Measurements from ENCODE around the gene FILIP1. TPM values are rescaled to one million over a fixed set of nuclear protein-coding genes. Genes with fewer than 3 reads are reported as not detected.
A peak's percentile ranks its signal among the peaks of the same experiment; 100 is the strongest.

Gene FILIP1
- polyA plus RNA-seq, 2 of the 4 experiments (the other 2 are of a cell fraction), result 2.3 to 15.6 TPM

DNA sequence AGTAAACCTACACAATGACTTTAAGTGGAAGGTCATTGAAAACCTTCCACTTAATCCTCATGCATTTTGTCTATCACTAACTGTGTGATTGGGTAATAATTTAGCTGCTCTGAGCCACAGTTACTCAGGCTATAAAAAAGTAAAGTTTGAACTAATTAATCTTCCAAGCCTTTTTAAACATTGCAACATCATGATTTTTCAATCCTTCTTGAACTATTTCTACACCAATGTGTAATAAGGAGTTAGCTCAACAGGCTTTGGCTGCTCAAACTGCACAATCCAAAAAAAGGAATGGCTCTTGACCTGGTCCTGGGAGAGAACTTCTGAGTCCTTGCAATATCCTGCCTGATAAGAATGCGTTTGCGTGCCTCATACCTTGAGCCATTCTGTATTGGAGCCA is 34.8 kb upstream of the FILIP1 start:
- WGBS (ENCODE audit: missing lambda C conversion rate), result 100% methylated on average over 2 of the region's 2 CpGs
- peaks cover 6% of the 10 kb centered on the region for H3K9me3 ChIP-seq
- peaks cover 16% of the 10 kb centered on the region for H3K4me1 ChIP-seq
- DNase-seq (ENCODE audit: low read depth in 1 of 2, low spot score in 1 of 2) (no peak), ATAC-seq (no peak), FAIRE-seq (no peak)
- CTCF ChIA-PET, result interaction anchor here (0.6 to 3.7 kb wide), 6 partner anchors 18 to 1152 kb away, joined by 3 to 42 read pairs (median 6); no protein-coding TSS in a partner anchor
- H3K27ac ChIP-seq, result peak overlapping the region in 1 of 2 experiments; percentile 69; a peak in 3 of 6 replicates
- no peak overlapping the region for H3K4me3 ChIP-seq
- H3K4me2 ChIP-seq, result no peak overlapping the region
- POLR2A ChIA-PET, result no interaction called here
- TF ChIP-seq, protein P1, sequence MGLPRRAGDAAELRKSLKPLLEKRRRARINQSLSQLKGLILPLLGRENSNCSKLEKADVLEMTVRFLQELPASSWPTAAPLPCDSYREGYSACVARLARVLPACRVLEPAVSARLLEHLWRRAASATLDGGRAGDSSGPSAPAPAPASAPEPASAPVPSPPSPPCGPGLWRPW (IDR thresholded peaks at IDR 0.05), result no peak
- TF ChIP-seq CEBPB (IDR thresholded peaks at IDR 0.05) (peak in 1 of 2 experiments; percentile 5; a peak in 1 of 4 replicates), CHD4 (IDR thresholded peaks at IDR 0.05; ENCODE audit: borderline replicate concordance) (no peak)

DNA sequence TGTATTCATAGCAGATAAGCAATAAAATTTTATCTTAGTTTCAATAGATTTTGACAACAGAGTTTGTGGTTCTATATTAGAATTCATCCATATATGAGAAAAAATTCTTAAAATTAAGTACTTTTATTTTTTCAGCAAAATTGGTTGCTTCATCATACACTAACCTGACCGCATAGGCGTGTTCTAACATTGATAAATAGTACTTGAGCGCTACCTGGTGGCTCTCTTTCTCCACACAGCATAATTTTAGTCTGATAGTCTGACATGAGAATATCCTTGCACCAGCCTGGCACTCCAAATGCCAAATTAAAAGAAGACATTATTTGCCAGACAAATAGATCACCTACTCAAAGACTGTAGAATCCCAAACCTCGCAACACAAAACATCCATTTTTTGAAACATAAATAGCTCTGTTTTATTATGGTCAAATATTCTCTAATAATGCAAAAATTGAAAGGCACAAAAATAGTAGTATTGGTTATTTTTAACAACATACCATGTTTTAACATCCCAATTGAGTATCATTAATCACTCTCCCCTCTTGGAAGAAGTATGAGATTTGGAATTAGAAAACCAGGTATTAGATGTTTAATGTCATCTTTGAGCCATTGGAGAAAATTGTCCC is 33.0 kb upstream of the FILIP1 start:
- Histone ChIP-seq H3K4me3 (no peak overlapping the region), H3K4me1 (peaks cover 25% of the 10 kb centered on the region), H3K4me2 (no peak overlapping the region), H3K9me3 (peaks cover 6% of the 10 kb centered on the region), H3K27ac (peak overlapping the region; percentile 77 to 84; a peak in 5 of 6 replicates)
- ChIA-PET CTCF (interaction anchor here (0.7 to 3.7 kb wide), 20 partner anchors 9 to 259 kb away, joined by 3 to 42 read pairs (median 4); no protein-coding TSS in a partner anchor), POLR2A (no interaction called here)
- peak; percentile 21 to 77 for DNase-seq (ENCODE audit: low read depth in 1 of 2, low spot score in 1 of 2)
- under 1% methylated on average over 4 of the region's 4 CpGs for WGBS (ENCODE audit: missing lambda C conversion rate)
- FAIRE-seq, result no peak
- ATAC-seq, result peak; percentile 58 to 71; a peak in 4 of 6 replicates
- TF ChIP-seq, protein P2, sequence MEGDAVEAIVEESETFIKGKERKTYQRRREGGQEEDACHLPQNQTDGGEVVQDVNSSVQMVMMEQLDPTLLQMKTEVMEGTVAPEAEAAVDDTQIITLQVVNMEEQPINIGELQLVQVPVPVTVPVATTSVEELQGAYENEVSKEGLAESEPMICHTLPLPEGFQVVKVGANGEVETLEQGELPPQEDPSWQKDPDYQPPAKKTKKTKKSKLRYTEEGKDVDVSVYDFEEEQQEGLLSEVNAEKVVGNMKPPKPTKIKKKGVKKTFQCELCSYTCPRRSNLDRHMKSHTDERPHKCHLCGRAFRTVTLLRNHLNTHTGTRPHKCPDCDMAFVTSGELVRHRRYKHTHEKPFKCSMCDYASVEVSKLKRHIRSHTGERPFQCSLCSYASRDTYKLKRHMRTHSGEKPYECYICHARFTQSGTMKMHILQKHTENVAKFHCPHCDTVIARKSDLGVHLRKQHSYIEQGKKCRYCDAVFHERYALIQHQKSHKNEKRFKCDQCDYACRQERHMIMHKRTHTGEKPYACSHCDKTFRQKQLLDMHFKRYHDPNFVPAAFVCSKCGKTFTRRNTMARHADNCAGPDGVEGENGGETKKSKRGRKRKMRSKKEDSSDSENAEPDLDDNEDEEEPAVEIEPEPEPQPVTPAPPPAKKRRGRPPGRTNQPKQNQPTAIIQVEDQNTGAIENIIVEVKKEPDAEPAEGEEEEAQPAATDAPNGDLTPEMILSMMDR (IDR thresholded peaks at IDR 0.05), result peak; percentile 70
- peak in 1 of 2 experiments; percentile 71; a peak in 2 of 4 replicates for TF ChIP-seq CEBPB (IDR thresholded peaks at IDR 0.05)
- no peak for TF ChIP-seq RFX5 (IDR thresholded peaks at IDR 0.05)
- peak; percentile 95 for TF ChIP-seq SMC3 (IDR thresholded peaks at IDR 0.05)
- TF ChIP-seq RAD21 (conservative IDR thresholded peaks at IDR 0.05 in 1 of 2, IDR thresholded peaks at IDR 0.05 in 1 of 2), result peak; percentile 94 to 95

DNA sequence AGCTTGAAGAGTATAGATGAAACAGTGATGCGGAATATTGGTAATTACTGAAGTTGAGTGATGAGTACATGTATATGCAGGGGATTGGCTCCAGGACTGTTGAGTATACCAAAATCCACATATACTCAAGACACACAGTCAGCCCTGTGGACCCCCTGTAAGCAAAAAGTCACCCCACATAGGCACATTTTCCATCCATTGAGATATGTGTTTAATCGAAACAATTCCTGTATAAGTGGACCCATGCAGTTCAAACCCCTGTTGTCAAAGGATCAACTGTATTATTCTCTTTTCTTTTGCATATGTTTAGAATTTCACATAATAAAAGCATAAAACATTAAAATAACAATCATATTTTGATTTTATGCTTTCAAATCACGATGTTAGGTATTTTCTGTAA is 32.1 kb upstream of the FILIP1 start:
- TF ChIP-seq RNF2 (IDR thresholded peaks at IDR 0.05; ENCODE audit: borderline replicate concordance, low read depth) (no peak), CBX2 (IDR thresholded peaks at IDR 0.05; ENCODE audit: borderline replicate concordance, low read depth) (no peak), RFX5 (IDR thresholded peaks at IDR 0.05) (no peak), JUN (IDR thresholded peaks at IDR 0.05) (no peak), RAD21 (conservative IDR thresholded peaks at IDR 0.05 in 1 of 2, IDR thresholded peaks at IDR 0.05 in 1 of 2) (no peak), RCOR1 (IDR thresholded peaks at IDR 0.05; ENCODE audit: low read depth, low read length) (no peak), HEYL (CRISPR knock-in tag; IDR thresholded peaks at IDR 0.05) (no peak)
- TF ChIP-seq, protein P3, sequence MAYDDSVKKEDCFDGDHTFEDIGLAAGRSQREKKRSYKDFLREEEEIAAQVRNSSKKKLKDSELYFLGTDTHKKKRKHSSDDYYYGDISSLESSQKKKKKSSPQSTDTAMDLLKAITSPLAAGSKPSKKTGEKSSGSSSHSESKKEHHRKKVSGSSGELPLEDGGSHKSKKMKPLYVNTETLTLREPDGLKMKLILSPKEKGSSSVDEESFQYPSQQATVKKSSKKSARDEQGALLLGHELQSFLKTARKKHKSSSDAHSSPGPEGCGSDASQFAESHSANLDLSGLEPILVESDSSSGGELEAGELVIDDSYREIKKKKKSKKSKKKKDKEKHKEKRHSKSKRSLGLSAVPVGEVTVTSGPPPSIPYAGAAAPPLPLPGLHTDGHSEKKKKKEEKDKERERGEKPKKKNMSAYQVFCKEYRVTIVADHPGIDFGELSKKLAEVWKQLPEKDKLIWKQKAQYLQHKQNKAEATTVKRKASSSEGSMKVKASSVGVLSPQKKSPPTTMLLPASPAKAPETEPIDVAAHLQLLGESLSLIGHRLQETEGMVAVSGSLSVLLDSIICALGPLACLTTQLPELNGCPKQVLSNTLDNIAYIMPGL (CRISPR knock-in tag; IDR thresholded peaks at IDR 0.05; ENCODE audit: borderline replicate concordance), result no peak
- TF ChIP-seq, protein P1 (IDR thresholded peaks at IDR 0.05), result no peak
- Histone ChIP-seq H3K4me3 (no peak overlapping the region), H3K4me1 (peaks cover 25% of the 10 kb centered on the region), H3K9me3 (peaks cover 6% of the 10 kb centered on the region), H3K4me2 (no peak overlapping the region; the same call in 2 of the 3 replicates), H3K27ac (peak overlapping the region; percentile 77 to 86)
- WGBS (ENCODE audit: missing lambda C conversion rate), result 86% methylated on average over 3 of the region's 3 CpGs
- ATAC-seq, result no peak
- FAIRE-seq, result no peak
- POLR2A ChIA-PET, result no interaction called here
- DNase-seq (ENCODE audit: low read depth in 1 of 2, low spot score in 1 of 2), result no peak
- CTCF ChIA-PET, result interaction anchor here (0.8 to 2.0 kb wide), 4 partner anchors 44 to 259 kb away, joined by 3 to 19 read pairs (median 5); no protein-coding TSS in a partner anchor

Data from A549 (cell line).